ENCODE results near the gene PCSK7. TPM values are rescaled to one million over a fixed set of nuclear protein-coding genes. Genes with fewer than 3 reads are reported as not detected.

PCSK7 gene
- total and polyA plus RNA-seq, 2 donors (not counting 3 experiments of a cell fraction or from before 2014, with no cell fraction given) = 40.8 to 72.7 TPM

- Histone ChIP-seq H2AFZ (ENCODE audit: low read depth, low read length) (no peak overlapping the region), H3K4me2 (ENCODE audit: insufficient read depth, low read length) (no peak overlapping the region), H3K9ac (replicated peaks; ENCODE audit: extremely low read depth, insufficient read depth, low read length) (no peak overlapping the region), H3K9me3 (replicated peaks; ENCODE audit: control insufficient read depth, insufficient read depth, low read length) (no peaks in the 10 kb centered on the region), H4K20me1 (replicated peaks; ENCODE audit: control insufficient read depth, extremely low read depth, insufficient read depth, low read length) (no peaks in the 10 kb centered on the region), H3K79me2 (ENCODE audit: control insufficient read depth, insufficient read depth, low read length) (no peaks in the 10 kb centered on the region), H3K4me3 (replicated peaks in 1 of 3; ENCODE audit: insufficient read depth in 1 of 3, low read depth in 1 of 3, low read length in 3 of 3) (no peak overlapping the region), H3K9me1 (replicated peaks; ENCODE audit: control insufficient read depth, extremely low read depth, insufficient read depth, low read length) (no peaks in the 10 kb centered on the region), H3K27ac (ENCODE audit: insufficient read depth, low read depth, low read length) (no peak overlapping the region), H3K27me3 (ENCODE audit: control insufficient read depth in 2 of 2, insufficient read depth in 2 of 2, low read length in 2 of 2) (no peaks in the 10 kb centered on the region), H3K36me3 (ENCODE audit: control insufficient read depth in 2 of 2, extremely low read depth in 1 of 2, insufficient read depth in 2 of 2, low read length in 2 of 2) (peaks cover 9 to 18% of the 10 kb centered on the region in 2 experiments), H3K4me1 (ENCODE audit: control insufficient read depth, extremely low read depth, insufficient read depth, low read length) (peaks cover 14% of the 10 kb centered on the region)
- ChIA-PET CTCF (interaction anchor here (1.4 kb wide), 1 partner anchor 61 kb away, joined by 5 read pairs; the partner anchor contains the start of gene PCSK7), POLR2A (no interaction called here)
- intact Hi-C loops (cut with micrococcal nuclease) = no loop called here
- DNase-seq (ENCODE audit: low read depth, low spot score) (no peak), FAIRE-seq (no peak)
- TF ChIP-seq CTCF (IDR thresholded peaks at IDR 0.05; ENCODE audit: extremely low read depth in 1 of 2, insufficient read depth in 1 of 2, low read depth in 1 of 2, low read length in 2 of 2) = no peak
- no peak for TF ChIP-seq MYC (IDR thresholded peaks at IDR 0.05; ENCODE audit: low read depth, low read length)
- no peak for TF ChIP-seq JUN (IDR thresholded peaks at IDR 0.05; ENCODE audit: borderline replicate concordance, insufficient read depth, insufficient read length, low read depth)
- TF ChIP-seq POLR2A (IDR thresholded peaks at IDR 0.05; ENCODE audit: low read depth, low read length) = no peak
- no peak for TF ChIP-seq POLR2AphosphoS5 (IDR thresholded peaks at IDR 0.05; ENCODE audit: insufficient read depth, low read depth, low read length)
- TF ChIP-seq GATA2 (IDR thresholded peaks at IDR 0.05; ENCODE audit: insufficient read depth, insufficient read length, low read depth, low read length) = no peak
- no peak for TF ChIP-seq MAX (IDR thresholded peaks at IDR 0.05; ENCODE audit: insufficient read depth, insufficient read length)
- TF ChIP-seq EZH2 (IDR thresholded peaks at IDR 0.05; ENCODE audit: borderline replicate concordance, low read depth, low read length, severe bottlenecking) = no peak
- no peak for TF ChIP-seq FOS (IDR thresholded peaks at IDR 0.05; ENCODE audit: borderline replicate concordance, insufficient read depth, low read length)
- dilution Hi-C loops (cut with MboI; ENCODE audit: extremely low pct_ligation_motif_present, low sequenced_read_pairs) = no loop called here
- no TSS peak for BruUV-seq (replicated peaks)
These were observed 60.9 kb downstream of the PCSK7 start for GRCh38 chr11:117171007-117171403.
